GM19023 (cell line): ENCODE data around the gene PGBD1.

Experiments
- ATAC-seq: cut with Tn5 transposase; IDR thresholded peaks from one replicate; pipeline ENCODE4 v1.9.1; 2021; ENCODE audit warnings: mild to moderate bottlenecking, moderate library complexity; ENCODE audit not compliant: unreplicated experiment

Gene PGBD1

DNA sequence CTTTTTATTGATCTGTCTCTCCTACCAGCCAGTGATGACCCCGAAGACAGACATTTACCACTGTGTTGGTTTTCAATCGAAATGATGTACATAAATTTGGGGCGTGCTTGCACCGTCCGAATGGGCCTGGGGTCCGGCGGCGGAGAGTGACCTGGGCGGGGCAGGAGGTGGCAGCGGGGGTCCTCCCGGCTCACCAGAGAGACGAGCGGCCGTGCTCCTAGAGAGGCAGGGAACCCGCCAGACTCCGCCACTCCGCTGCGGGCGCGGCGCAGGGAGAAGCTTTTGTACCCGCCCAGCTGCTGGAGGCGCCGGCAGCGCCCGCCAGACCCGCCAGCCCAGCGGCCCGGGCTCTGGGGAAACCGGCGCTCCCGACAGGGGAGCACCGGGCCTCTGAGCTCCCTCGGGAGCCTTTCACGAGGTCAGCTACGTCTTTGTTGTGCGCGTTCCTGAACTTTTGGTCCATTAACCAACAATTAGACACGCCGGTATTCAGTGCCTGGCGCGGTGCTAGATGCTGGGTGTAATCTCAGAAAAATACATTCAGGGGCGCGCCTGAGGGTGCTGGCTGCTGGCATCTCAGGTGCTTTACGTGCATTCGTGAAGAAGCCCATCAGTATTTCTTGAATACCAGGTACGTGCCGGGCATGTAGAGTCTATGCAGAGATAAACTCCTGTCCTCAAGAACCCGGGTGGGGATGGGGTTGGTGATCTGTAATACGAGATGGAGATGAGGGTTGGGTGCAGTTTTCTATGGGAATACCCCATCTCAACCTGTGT is at the start of gene PGBD1:
Gene PGBD1 (plus strand): TSS at position 285 of the 777 bp plus-strand sequence. CDS start 2,242 bp downstream, outside the sequence.
- peak; percentile 83 for ATAC-seq

- no peak for ATAC-seq
Measured at GRCh38 chr6:28232785-28233184, 48.6 kb upstream of the PGBD1 start.

DNA sequence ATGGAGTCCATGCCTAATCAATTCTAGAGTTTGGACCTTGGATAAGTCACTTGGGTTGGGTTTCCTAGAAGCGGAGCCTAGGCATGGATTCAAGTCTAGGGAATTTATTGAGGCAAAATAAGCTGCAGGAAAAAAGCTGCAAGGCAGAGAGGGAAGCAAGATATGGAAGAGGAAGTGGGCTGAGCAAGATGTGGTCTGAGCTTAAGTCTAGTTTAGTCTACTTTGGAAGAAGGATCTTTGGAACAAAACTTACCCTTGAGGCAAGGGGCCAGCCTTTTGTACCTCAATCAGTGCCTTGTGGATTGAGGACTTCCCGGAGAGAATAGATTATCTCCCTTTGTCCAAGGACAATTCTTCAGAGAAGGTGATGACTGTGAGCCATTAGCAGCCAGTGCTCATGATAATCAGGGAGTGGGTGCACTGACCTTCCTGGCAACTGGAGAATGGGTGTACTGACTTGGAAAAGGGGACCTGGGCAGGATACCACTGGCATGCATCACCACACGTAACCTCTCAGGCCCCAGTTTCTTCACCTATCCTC is 45.4 kb upstream of the PGBD1 start:
- ATAC-seq = no peak

DNA sequence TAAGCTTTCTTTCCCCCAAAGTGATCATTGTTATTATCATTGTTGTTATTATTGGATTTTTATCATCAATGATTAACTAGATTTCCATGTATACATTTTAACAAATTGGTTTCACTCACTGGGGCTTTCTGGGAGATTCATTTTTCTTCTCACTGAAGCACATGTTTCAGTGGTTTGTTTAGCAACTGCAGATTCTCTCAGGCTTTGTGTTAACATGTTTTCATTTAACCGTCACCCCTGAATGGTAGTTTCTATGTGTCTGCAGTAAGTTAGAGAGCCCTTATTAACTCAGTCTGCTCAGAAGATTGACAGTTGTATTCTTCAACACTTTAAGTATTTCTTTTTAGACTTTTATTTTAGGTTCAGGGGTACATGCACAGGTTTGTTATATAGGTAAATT is 41.7 kb upstream of the PGBD1 start:
- no peak for ATAC-seq

- no peak for ATAC-seq
Measured at GRCh38 chr6:28240471-28240870, 40.9 kb upstream of the PGBD1 start.

DNA sequence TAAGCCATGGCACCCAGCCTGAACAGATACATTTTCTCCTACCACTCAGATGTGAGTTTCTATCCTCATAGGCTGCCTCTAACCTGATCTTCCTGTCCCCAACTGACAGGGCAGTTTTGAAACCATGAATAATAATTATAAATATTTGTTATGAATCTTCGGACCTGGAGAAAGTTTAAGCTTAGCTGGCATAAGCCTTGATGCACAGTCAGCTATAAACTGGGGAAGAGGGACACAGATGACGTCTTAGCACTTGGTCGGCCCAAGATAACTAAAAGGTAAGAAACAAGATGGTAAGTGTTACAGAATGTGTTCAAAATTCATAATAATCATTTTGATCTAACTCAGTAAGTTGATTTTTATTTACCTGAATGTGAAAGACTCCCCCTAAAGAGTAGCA is 37.4 kb upstream of the PGBD1 start:
- ATAC-seq = no peak

DNA sequence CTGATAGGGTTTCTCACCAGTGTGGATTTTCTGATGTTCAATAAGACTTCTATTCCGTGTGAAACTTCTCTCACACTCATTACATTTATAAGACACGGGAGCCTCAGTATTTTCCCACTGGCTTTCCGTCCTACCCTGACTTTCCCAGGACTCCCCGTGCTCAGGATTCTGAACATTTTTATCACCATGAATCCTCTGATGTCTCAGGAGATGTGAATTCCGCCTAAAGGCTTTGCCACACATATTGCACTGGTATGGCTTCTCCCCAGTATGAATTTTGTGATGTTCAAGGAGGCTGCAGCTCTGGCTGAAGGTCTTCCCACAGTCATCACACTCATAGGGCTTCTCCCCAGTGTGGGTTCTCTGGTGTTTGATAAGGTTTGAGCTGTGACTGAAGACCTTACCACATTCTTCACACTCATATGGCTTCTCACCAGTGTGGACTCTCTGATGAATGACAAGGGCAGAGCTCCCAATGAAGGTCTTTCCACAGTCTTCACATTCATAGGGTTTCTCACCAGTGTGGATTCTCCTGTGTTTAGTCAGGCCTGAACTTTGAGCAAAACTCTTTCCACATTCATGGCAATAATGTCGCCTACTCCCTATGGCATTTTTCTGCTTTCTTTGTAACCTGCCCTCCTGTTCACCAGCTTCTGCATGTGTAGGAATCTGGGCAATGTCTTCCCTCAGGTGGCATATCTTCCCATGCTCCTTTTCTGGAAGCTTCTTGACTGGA is 36.0 kb upstream of the PGBD1 start:
- no peak for ATAC-seq

- no peak for ATAC-seq
Measured at GRCh38 chr6:28248916-28249315, 32.5 kb upstream of the PGBD1 start.

- no peak for ATAC-seq
Measured at GRCh38 chr6:28250747-28251146, 30.6 kb upstream of the PGBD1 start.

DNA sequence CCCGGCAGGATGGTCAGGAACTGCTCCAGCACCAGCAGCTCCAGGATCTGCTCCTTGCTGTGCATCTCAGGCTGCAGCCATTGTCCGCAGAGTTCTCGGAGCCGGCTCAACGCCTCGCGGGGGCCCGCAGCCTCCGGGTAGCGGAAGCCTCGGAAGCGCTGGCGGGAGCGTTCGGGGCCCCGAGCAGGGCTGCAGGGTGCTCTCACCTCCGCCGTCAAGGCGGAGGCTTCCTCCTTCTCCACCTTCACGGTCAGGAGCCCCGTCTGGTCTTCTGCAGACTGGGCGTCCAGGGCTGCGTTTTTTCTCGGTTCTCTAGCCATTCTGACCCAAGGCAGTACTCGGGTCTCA is 29.7 kb upstream of the PGBD1 start:
- peak; percentile 48 for ATAC-seq

DNA sequence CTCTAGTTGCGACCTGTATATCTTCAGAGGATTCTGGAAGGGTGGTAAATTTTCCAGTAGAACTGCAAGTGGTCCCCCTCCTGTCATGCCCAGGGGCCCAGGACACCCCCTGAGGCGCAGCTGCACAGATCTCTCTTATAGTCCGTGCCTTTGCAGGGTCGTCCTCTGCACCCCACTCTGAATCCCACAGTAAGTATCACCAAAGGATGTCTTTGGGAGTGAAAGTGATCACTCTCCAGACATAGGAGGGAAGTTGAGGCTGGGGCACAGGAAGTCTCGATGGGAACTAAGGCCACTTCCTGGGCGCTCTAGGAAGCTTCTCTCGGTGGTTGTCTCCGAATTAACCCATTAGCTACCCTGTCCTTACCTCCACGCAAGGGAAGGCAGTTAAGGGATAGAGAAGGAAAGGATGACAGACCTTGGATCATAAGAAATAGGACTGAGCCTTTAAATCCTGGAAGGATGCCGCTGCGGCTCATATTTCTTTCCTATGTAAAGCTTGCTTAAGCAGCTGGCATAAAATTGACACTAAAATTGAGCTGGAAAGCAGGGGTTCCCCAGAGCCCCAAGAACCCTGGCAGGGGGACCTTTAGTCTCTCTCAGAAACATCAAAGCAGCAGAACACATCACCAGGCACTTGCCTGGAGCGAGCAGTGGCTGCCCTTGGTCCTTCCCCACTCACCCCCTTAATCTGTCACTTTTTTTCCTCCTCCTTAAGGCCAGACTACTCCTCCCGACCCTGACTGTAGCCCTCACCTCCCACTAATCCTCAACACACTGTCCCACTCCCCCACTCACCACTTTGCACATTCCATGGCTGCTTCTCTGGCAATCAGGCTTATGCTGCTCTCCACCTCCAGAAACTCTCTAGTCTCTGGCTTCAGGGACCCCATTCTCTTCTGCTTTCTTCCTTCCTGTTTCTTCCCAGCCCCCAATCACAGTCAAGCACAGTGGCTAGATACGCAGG is 29.1 kb upstream of the PGBD1 start, which contains the start of gene ZKSCAN4:
Gene ZKSCAN4 (minus strand): TSS at position 261 of the 967 bp plus-strand sequence. CDS start 289 bp downstream, outside the sequence.
- peak; percentile 93 for ATAC-seq

GRCh38 chr6:28254121-28254519 is 27.3 kb upstream of the PGBD1 start:
- no peak for ATAC-seq

GRCh38 chr6:28257042-28257441 is 24.3 kb upstream of the PGBD1 start:
- ATAC-seq = no peak

DNA sequence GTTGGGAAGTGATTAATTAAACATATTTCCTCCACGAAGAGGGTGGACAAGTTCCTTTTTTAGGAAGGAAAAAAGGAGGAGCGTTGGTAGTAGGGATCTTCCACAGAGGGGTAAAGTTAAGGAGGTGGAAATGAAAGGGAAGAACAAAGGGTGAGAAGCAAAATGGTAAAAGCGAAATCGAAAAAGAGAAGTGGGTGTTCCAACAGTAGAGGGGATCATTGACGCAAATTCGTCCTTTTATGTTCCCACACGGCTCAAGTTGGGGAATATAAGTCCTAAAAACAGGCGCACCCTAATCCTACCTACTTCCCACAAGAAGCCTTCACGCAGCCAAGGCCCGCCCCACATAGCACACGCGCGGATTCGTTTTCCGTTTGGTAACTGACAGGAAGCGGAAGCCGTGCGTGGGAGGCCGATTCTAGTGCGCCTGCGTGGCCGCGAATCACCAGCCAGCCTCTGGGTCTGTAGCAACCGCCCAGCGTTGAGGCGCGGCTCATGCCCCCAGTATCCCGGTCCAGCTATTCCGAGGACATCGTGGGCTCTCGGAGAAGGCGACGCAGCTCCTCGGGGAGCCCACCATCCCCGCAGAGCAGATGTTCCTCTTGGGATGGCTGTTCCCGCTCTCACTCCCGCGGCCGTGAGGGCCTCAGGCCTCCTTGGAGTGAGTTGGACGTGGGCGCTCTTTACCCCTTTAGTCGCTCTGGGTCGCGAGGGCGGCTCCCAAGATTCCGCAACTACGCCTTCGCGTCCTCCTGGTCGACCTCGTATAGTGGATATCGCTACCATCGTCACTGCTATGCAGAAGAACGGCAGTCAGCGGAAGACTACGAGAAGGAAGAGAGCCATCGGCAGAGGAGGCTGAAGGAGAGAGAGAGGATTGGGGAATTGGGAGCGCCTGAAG is 22.2 kb upstream of the PGBD1 start, which contains the start of gene NKAPL:
Gene NKAPL (plus strand): TSS at position 421 of the 901 bp plus-strand sequence. CDS start 75 bp downstream, at position 496.
- no peak for ATAC-seq

- ATAC-seq = no peak
Measured at GRCh38 chr6:28263922-28264321, 17.4 kb upstream of the PGBD1 start.

DNA sequence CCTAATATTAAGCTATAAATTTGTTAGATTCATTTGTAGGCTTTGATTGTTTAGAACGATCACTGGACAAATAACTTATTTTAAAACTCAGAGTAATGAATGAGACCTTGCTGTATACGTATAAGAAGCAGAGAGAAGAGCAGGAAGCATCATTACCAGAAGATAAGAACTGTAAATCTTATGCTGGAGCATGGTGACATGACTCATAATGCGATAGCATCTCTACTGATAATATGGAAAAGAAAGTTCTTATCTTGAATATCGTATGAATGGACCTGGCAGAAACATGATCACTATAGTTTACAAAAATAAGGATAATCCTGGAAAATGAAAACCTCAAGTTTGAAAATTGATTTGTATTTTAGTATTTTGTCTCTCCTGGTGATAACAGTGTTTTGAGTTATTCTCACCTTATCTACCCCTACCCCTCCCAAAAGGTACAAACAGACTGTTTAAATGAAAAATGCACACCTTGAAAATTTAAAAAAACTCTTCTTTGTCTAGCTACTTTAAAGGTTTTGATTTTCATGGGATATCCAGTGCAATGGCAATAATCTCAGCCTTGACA is 16.5 kb upstream of the PGBD1 start:
- ATAC-seq = no peak

GRCh38 chr6:28266563-28266961 is 14.8 kb upstream of the PGBD1 start:
- no peak for ATAC-seq

- ATAC-seq = peak; percentile 96
Measured at GRCh38 chr6:28266962-28267694, 14.2 kb upstream of the PGBD1 start, which contains the start of gene ZSCAN26. Gene ZSCAN26, plus strand, starts transcription at chr6:28267143. Its CDS starts 4,777 bp downstream, at chr6:28271920.

DNA sequence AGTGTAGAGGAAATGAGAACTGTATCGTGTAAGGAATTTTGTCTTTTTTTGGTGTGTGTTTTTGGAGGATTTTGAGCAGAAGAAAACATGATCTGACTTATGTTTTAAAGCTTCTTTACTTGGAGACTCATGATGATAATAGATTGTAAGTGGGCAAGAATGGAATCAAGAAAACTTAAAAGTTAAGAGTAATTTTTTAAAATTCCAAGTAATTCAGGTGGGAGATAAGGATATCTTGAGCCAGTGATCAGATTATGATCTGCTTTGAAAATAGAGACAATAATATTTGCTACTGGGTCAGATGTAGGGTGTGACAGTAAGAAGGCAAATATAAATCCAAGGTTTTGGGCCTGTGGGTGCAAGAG is 13.7 kb upstream of the PGBD1 start:
- ATAC-seq = no peak
